Measurements from ENCODE around the gene FCRL3.

The FCRL3 gene

DNA sequence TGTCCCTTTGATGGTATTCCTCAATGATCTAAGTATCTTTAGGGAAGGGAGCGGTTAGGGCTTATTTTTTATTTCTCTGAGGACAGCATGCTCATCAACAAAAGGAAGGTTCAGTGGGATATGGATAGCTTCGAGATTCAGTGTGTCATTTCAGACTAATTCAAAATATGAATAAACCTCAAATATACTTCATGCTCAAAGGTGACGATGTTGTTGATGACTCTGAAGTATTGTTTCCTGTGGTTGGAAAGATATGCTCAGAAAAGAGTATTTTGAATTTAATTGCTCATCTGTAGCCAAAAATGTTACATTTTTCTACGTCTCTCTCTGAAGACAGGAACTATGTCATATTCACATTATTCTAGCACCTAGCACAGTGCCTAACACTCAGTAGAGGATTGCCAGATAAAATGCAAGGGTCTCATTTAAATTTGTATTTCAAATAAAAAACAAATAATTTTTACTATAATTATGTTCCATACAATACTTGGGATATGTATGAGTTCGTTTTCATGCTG is 1.8 kb upstream of the FCRL3 start:
- no peak for TF ChIP-seq CTCF (IDR thresholded peaks at IDR 0.05; ENCODE audit: low read depth, low read length)
- no peak overlapping the region for H3K4me3 ChIP-seq (ENCODE audit: low read depth, low read length)

DNA sequence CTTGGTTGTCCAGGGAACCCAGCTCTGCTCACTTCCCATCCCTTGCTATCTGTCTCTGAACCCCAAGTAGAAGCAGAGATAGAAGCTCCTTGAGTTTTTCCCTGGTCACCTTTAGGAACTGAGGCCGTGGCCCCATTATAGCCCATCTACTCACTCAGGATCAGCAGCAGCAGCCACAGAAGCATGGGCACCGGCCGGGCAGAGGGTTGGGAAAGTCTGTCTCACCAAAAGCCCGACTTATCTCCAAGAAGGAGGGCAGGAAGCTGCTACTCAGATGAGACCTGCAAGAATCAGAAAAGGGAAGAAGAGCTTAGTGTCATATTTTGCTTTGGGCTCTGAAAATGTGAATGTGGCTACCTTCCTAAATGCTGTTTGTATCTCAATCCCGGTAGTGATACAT is 264 bp downstream of the FCRL3 start:
- H3K4me3 ChIP-seq (ENCODE audit: low read depth, low read length) = no peak overlapping the region
- no peak for TF ChIP-seq CTCF (IDR thresholded peaks at IDR 0.05; ENCODE audit: low read depth, low read length)

DNA sequence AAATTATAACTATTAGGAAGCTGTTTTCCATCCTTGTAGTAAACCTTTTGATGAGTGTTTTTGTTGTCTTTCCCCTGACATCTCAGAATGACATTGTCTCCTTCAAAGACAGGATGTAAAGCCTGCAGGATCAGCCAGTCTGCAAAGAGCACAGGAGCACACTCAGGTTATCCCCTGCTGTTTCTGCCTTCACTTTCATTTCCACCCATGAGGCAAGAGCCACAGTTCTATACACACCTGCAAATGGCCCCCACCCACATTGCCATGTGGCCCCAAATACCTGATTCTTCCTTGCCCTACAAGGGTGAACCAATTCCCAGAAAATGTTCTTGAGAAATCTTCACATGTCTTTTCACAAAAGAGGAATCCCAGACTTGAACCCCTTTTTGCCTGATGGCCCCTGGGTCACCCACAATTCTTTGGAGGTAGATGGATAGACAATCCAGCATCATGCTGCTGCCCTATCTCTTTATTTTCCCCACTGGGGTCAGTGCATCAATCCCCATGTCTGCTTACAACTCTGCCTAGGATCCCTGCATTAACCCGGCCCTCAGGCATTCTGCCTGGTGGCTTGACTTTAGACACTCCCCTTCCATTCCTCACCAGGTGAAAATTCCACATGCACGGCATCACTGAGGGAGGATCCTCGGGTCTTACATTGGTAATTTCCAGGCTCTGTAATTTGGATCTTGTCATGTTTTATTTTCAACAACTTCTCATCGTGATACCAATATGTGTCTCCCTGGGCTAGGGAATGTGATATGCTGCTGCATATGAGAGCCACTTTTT is 2.6 kb downstream of the FCRL3 start:
- TF ChIP-seq CTCF (IDR thresholded peaks at IDR 0.05; ENCODE audit: low read depth, low read length) = no peak
- H3K4me3 ChIP-seq (ENCODE audit: low read depth, low read length) = no peak overlapping the region

- no peak for TF ChIP-seq CTCF (IDR thresholded peaks at IDR 0.05; ENCODE audit: low read depth, low read length)
- no peak overlapping the region for H3K4me3 ChIP-seq (ENCODE audit: low read depth, low read length)
These were observed 3.5 kb downstream of the FCRL3 start for GRCh38 chr1:157696966-157697628.

DNA sequence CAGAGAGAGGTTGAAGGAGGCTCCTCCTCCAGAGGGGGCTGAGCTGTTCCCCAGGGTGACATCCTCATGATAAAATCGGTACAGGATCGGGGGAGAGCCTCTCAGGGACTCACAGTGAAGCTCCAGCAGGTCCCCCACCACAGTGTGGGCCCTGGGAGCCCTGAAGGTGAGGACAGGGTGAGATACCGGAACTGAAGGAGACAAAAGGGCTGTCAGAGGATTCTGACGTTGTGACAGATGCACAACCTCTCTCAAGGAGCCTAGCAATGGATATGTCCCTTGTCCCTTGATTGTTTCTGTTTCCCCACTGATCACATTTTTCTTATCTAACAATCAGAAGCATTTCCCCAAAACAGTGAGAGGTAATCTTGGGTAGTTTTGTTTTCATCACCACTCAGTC is 5.2 kb downstream of the FCRL3 start:
- no peak overlapping the region for H3K4me3 ChIP-seq (ENCODE audit: low read depth, low read length)
- no peak for TF ChIP-seq CTCF (IDR thresholded peaks at IDR 0.05; ENCODE audit: low read depth, low read length)

DNA sequence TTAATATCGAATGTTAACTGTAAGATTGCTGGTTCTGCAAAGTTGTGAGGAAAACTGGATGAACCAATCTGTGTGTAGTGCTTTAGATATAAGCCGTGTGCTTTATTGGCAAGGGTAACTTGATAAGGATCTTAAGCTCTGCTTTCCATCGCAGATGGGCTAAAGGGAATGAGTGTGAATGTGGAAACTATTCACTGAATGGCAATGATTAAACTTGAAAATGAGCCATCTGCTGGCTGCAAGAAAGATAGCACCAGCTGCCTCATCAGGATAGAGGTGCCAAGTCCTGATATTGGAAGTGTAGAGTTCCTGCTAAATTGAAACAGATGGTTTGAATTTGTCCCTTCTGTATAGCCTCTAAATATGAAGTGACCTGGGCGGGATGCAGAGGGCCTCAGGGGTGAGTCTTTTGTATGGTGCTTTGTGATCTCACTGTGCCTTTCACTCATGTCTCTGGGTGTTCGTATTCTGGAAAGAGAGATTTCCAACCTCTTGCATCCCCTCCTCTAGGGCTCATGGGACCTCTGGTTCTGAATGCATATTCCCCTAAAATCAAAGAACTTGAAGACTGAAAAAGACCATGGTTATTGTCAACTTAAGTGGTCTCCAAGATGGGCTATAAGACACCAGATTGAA is 9.2 kb downstream of the FCRL3 start:
- TF ChIP-seq CTCF (IDR thresholded peaks at IDR 0.05; ENCODE audit: low read depth, low read length) = no peak
- H3K4me3 ChIP-seq (ENCODE audit: low read depth, low read length) = no peak overlapping the region

Data from WI38 (cell line).